Thoracic aorta (tissue), 2 donors: ENCODE data around the gene SEPSECS. TPM values are rescaled to one million over a fixed set of nuclear protein-coding genes. Genes with fewer than 3 reads are reported as not detected.

Experiments used
- ATAC-seq: fragments of 150-250 bp; one replicate; pipeline ENCODE4 v1.8.0; 2017; ENCODE audit warnings: low read depth; ENCODE audit not compliant: insufficient number of reproducible peaks, low FRiP score
- DNase-seq: peaks from one replicate; pipeline ENCODE4 v3.0.0-alpha.2; 2020; ENCODE audit warnings: low spot score
- H3K27ac ChIP-seq, 2 donors: fragments of 200-600 bp; sonication (generic); 1 replicate in 1 of 2; 2 replicates in 1 of 2; pipeline ENCODE4 v1.5.1; 2016; ENCODE audit warnings: mild to moderate bottlenecking in 2 of 2, moderate library complexity in 2 of 2
- H3K27me3 ChIP-seq: fragments of 200-600 bp; sonication (generic); replicated peaks from 2 replicates; pipeline ENCODE4 v1.6.0; 2016; ENCODE audit warnings: mild to moderate bottlenecking; ENCODE audit not compliant: insufficient read depth
- H3K36me3 ChIP-seq: fragments of 200-600 bp; sonication (generic); one replicate; pipeline ENCODE4 v1.5.1; 2016
- H3K4me1 ChIP-seq, 2 donors: fragments of 200-600 bp; sonication (generic); 1 replicate in 1 of 2; 2 replicates in 1 of 2; pipeline versions ENCODE4 v1.5.1 to v1.6.0; 2016; ENCODE audit warnings: low read depth in 2 of 2, mild to moderate bottlenecking in 1 of 2; ENCODE audit not compliant: control insufficient read depth in 1 of 2
- H3K4me3 ChIP-seq: fragments of 200-600 bp; sonication (generic); 2 replicates; pipeline ENCODE4 v1.5.1; 2016; ENCODE audit warnings: mild to moderate bottlenecking
- H3K9me3 ChIP-seq: fragments of 200-600 bp; sonication (generic); 2 replicates; pipeline ENCODE4 v1.5.1; 2016
- CTCF ChIP-seq: fragments of 200-600 bp; sonication (generic); IDR thresholded peaks from one replicate; pipeline ENCODE4 v1.5.1; 2019; ENCODE audit warnings: antibody characterized with exemption
- total RNA-seq, 2 donors: library from RNA; depleted of rRNA; stranded (reverse); fragments of >200 nt; gene quantifications; one replicate each; pipeline versions ENCODE4 v1.1.0 to v1.2.3, GENCODE V29; 2016

SEPSECS gene
- total RNA-seq: 1 to 10 TPM; 3.4 to 5.9 TPM

GRCh38 chr4:25159837-25160713, at the start of gene SEPSECS:
SEPSECS (minus strand) TSS chr4:25160449; CDS start chr4:25160369, 80 bp downstream.
- peaks cover 15 to 20% of the 10 kb centered on the region in 2 donors for H3K4me1 ChIP-seq
- H3K27me3 ChIP-seq: no peaks in the 10 kb centered on the region
- no peaks in the 10 kb centered on the region for H3K36me3 ChIP-seq
- DNase-seq (peak; percentile 84), ATAC-seq (peak; percentile 89)
- no peak for TF ChIP-seq CTCF
- H3K27ac ChIP-seq: peak within 1 kb of the TSS; percentile 85 to 90
- H3K9me3 ChIP-seq: no peaks in the 10 kb centered on the region
- peak within 1 kb of the TSS; percentile 83 for H3K4me3 ChIP-seq

- ATAC-seq (no peak), DNase-seq (no peak)
- Histone ChIP-seq H3K36me3 (no peaks in the 10 kb centered on the region), H3K4me1 (no peaks in the 10 kb centered on the region), H3K9me3 (peaks cover 12% of the 10 kb centered on the region), H3K4me3 (no peak overlapping the region), H3K27ac (no peak overlapping the region), H3K27me3 (no peaks in the 10 kb centered on the region)
- TF ChIP-seq CTCF: no peak
Observed at GRCh38 chr4:25209702-25210101, 49.5 kb upstream of the SEPSECS start.

DNA sequence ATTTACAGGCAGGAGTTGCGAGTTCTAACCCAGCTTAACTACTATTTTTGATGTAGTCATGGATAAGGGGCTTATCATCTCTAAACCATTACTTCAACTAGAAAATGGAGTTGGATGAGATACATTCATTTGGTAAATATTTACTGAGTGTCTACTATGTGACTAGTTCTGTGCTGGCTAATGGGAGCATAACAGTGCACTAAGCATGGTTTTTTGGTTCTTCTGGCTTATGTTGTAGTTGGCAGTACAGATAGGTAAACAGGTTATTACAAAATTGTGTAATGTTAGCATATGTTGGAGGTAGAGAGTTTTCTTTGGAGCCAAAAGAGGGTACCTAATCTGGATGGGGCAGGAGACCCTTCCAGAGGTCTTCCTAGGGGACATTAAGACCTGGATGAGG, 47.7 kb upstream of the SEPSECS start:
- Histone ChIP-seq H3K4me3 (no peak overlapping the region), H3K9me3 (peaks cover 12% of the 10 kb centered on the region), H3K27ac (no peak overlapping the region), H3K27me3 (no peaks in the 10 kb centered on the region), H3K36me3 (no peaks in the 10 kb centered on the region), H3K4me1 (no peaks in the 10 kb centered on the region)
- no peak for TF ChIP-seq CTCF
- DNase-seq (no peak), ATAC-seq (no peak)

DNA sequence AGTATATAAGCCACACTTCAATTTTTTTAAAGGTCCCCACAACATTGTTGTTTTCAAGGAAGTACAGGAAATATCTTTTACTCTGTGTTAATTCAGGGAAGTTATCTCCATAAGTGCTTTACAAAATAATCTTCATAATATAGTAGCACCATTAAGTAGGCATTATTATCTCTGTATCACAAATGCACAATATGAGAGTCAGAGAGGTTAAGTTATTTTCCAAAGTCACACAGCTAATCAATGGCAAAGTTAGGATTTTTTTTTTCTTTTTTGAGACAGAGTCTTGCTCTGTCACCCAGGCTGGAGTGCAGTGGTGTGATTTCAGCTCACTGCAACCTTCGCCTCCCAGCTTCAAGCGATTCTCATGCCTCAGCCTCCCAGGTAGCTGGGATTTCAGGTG, 38.5 kb upstream of the SEPSECS start:
- ATAC-seq: no peak
- no peak for TF ChIP-seq CTCF
- no peak for DNase-seq
- Histone ChIP-seq H3K9me3 (no peaks in the 10 kb centered on the region), H3K36me3 (no peaks in the 10 kb centered on the region), H3K27me3 (no peaks in the 10 kb centered on the region), H3K4me1 (no peaks in the 10 kb centered on the region), H3K27ac (no peak overlapping the region), H3K4me3 (no peak overlapping the region)

GRCh38 chr4:25190407-25190806, 30.2 kb upstream of the SEPSECS start:
- no peak overlapping the region for H3K27ac ChIP-seq
- no peaks in the 10 kb centered on the region for H3K27me3 ChIP-seq
- no peak for ATAC-seq
- H3K4me3 ChIP-seq: no peak overlapping the region
- DNase-seq: no peak
- H3K9me3 ChIP-seq: no peaks in the 10 kb centered on the region
- no peaks in the 10 kb centered on the region for H3K4me1 ChIP-seq
- no peak for TF ChIP-seq CTCF
- H3K36me3 ChIP-seq: no peaks in the 10 kb centered on the region
